HG02610 (cell line): Measurements from ENCODE around the gene DCC.

ENCODE experiments used
- ATAC-seq: cut with Tn5 transposase; IDR thresholded peaks from one replicate; pipeline ENCODE4 v1.9.1; 2021; ENCODE audit warnings: mild to moderate bottlenecking, moderate library complexity; ENCODE audit not compliant: unreplicated experiment

The DCC gene

DNA sequence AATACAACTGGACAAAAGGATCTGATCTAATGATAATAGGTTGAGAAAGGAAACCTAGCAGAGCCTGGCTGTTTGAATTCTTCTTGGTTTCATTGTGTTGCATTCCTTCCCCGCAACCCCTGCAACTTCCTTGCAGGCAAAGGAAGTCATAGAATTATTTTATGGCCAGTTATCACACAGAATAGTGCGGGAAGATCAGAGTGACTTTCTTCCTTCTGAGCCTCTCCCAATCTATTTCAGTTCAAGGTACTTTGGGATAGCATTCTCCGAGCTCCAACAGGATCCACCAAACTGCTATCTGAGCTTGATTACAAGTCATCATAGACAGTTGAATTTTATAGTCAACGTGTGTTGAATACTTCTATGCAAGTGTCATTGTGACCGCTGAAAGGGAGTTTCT, 441.1 kb downstream of the DCC start:
- no peak for ATAC-seq

DNA sequence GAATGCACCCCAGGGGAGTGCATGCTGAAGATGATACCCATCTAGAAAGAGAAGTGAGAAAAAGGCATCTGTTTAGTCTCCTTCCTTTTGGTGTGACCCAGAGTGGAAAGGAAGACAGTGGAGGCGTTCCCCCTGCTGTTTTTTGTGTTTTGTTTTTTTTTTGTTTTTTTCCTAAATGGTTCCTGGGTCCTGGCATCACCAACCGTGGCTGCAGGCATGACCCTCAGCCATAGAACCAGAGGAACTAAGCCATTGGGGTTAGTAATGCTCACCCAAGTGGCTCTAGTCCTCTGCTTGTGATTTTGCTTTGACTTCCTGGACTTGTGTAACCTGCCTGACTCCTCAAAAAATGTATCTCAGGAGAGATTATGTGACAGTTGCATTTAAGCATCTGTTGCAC, 451.3 kb downstream of the DCC start:
- ATAC-seq: no peak

DNA sequence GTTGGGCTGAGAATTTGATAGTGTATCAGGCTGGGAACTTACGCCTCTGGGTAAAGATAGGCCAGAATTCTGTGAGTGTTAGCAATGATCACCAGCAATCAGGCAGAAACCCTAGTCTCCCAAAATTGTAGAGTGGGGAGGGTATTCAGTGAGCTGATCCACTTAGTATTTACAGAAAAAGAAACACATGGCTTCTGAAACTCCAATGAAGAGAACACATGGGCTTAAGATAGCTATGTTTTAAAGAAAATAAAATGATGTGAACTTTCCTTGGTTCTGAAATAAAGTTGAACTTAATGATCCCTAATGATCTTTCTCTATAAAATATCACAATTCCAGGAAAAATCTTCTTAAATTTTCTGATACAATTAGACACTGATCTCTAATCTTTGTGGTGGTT, 472.8 kb downstream of the DCC start:
- ATAC-seq: no peak

DNA sequence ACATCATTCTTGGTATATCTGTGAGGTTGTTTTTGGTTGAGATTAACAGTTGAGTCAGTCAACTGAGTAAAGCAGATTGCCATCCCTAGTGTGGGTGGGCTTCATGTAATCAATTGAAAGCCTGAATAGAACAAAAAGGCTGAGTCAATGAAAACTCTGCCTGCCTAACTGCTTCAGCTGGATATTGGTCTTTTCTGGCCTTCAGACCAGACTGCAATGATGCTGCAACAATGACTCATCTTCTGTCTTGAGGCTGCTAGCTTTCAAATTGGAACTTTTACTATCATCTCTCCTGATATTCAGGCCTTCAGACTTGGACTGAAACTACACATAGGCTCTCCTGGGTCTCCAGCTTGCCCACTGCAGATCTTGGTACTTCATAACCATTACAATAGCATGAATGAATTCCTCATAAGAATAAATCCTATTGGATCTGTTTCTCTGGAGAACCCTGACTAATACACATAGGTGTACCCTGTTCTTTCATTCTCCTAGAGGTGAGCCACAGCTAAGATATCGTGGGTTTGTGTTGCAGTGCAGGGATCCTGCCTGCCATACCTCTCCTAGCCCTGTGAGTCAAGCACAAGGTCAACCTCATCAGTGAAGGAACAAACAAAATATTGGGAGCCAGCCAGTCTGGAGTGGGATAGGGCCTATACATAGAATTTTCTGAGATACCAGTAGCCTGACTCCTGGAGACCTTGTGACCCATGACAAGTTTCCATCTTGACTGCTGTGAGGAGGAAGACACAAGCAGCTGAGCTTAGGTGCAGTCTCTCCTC, 473.8 kb downstream of the DCC start:
- ATAC-seq: no peak

DNA sequence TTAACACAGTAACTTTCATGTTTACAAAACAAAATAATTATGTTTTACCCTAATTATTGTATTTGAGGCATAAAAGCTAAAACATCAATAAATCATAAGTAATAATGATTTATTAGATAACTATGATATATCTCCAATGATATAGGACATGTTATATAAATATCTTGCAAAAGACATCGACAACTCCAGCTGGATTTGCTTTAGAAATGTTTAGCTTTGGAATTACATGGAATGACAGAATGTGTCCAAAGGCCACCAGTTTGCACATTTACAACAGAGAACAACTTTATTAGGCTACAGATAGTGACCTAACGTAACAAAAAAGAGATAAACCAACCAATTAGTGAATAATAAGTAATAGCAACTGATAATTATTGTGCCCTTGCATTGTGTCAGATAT, 475.7 kb downstream of the DCC start:
- no peak for ATAC-seq

DNA sequence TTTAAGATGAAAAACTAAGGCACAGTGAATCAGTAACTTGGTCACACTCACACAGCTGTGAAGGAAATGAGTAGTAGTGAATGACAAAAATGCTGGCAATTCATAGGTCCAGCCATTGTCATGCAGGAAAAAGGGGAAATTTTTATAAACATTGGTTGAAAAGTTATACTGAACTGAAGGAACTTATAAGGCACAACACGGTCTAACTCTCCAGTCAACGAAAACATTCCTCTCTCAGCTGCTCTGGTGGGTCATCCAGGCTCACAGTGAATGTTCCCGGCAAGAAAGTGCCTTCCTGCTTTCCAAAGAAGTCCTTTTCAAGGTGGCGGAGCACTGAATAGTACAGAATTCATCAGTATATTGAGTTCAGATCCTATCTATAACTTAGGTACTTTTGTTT, 476.1 kb downstream of the DCC start:
- ATAC-seq: no peak

DNA sequence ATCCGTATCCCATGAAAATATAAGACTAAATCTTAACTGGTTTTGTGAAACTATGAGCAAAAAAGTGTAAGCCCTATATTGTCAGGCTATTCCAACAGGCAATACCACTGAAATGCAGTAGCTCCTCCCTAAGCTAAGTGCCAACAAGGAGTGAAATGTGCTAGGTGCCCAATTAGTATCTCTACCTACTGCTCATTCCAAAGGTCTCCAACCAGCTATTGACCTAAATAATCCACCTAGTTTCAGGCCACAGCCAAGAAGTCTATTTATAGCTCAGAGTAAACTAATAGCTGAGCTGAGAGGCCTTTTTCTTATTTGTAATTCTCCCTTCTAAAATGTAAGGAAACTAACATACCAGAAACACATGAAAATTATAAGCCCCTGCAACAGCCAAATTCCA, 482.2 kb downstream of the DCC start:
- no peak for ATAC-seq

DNA sequence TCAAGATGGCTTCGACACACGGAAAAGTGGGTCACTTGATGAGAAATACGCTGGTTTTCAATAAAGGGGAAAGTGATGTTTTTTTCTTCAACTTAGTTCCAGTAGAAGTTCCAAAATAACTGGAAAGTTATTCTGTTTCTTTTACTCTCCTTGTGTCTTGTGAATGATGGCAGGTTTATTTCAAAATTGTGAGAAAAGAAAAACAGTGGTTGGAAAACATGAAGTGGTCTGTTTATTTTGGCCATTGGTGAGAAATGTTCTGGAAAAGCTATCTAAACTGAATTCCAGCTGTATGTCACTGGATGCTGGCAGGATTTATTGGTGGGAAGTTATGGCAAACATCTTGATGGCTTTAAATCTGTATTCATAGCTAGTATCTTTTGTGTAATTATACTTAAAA, 484.1 kb downstream of the DCC start:
- ATAC-seq: no peak

DNA sequence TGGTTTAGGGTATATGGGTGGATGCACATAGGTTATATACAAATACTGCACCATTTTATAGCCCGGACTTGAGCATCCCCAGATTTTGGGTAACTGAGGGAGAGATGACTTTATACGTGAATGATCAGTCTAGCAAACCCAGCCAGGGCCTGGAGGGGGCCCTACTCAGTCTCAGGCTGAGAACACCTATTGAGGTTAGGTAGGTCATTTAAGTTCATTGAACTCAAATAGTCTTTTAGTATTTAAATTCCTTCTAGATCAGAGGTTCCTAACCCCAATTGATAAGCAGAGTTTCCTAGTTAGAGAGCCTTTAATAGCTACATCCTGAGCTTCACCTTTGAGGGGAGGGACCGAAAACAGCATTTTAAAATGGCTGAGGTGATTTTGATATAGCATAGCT, 487.0 kb downstream of the DCC start:
- no peak for ATAC-seq

DNA sequence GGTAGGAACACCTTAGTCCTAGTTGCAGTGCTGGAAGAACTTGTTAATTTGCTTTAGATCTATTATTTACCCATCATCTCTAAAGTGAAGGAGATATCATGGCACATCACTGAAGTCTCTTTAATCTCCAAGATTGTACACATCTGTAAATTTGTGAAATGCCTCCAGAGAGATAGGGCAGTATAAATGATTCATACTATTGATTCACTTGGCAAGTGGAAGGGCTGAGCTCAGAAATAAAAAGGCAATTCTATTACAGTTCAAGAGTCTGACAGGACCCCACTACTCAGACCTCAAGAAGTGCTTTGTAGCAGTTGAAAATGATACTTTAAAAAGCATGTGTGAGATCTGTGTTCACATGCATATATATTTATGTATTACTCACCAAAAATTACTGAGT, 489.3 kb downstream of the DCC start:
- ATAC-seq: no peak

DNA sequence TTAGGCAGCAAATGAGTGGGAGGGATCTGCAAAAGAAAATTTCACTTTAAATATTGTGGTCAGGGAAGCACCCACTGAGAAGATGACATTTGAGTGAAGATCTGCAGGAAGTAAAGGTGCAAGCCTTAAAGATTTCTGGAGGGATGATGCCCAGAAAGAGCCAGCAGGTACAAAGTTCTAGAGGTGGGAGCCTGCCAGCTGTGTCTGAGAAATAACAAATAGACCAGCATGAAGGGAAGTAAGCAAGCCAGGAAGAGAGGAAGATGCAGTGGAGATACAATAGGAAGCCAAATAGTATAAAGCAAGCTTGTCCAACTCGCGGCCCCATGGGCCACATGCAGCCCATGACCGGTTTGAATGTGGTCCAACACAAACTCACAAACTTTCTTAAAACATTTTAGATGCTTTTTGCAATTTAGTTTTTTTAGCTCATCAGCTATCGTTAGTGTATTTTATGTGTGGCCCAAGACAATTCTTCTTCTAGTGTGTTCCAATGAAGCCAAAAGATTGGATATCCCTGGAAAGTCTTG, 489.9 kb downstream of the DCC start:
- ATAC-seq: no peak

DNA sequence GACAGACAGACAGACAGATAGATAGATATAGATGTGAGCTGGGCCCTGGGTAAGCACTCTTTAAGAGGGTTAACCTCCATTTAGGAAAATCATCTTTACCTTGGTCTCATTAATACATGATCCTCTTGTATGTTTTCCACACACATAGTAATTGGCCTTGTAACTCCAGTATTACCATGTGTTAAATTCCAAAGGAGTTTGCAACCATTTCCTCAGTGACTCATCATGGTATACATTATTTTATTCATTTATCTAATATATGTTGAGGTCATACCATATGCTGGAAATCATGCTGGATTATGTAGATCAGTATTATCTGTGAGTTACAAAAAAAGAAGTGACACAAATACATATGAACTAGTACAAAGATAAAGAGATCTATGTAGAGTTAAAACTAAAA, 504.3 kb downstream of the DCC start:
- ATAC-seq: no peak

DNA sequence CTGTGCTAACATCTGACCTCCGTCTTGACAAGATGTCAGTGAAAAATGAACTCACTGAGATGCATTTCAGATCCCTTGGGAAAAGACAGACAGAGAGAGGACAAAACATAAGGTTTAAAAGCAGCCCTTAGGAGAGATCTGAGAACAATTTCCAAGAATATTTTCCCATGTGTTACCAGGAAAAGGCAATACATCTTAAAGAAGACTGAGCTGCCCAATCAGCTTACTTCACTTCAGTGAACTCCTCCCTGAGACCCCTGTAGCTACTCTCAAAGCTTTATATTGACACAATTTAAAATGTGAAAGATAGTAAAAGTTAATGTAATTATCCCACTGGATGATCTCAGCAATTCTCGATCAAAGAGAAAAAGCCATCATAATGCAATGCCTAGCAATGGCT, 505.0 kb downstream of the DCC start:
- ATAC-seq: no peak

DNA sequence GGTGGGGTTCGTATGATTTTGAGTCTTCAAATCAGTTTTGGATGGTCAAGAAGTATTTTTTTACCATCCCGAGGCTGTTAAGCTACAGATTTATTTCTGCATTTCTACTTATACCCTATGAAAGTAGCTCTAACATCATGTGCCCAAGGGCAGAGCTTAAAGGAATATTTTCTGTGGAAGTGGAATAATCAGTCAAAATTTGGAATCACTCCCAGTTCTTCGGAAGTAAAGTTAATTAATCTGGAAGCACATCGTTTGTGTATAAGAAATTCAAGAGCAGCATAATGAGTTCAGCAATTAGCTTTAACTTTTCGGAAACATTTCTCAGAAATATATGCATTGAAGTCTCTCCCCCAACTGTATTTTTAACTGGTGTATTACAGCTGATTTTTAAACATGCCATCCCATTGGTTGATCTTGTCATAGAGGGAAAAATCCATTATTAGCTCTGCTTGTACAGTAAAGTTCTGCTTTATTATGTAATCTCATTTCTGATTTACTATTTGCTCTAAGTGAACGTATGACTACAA, 510.1 kb downstream of the DCC start:
- ATAC-seq: no peak

DNA sequence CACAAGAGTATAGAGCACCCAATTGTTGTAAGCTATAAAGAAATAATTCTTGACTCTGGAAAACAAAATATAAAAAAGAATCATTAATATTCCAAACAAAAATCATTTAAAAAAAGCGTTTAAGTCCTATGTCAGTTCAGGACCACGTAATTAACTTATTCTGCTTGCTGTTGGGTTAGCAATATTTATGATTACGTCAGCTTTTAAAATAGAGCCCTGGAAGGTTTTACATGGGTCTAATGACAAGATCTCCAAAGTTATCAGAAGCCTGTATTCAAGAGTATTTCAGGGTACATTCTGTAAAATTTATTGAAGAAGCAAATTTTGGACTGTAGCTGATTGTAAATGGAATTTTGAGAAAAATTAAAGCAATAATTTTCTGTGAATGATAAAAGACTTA, 521.6 kb downstream of the DCC start:
- no peak for ATAC-seq

DNA sequence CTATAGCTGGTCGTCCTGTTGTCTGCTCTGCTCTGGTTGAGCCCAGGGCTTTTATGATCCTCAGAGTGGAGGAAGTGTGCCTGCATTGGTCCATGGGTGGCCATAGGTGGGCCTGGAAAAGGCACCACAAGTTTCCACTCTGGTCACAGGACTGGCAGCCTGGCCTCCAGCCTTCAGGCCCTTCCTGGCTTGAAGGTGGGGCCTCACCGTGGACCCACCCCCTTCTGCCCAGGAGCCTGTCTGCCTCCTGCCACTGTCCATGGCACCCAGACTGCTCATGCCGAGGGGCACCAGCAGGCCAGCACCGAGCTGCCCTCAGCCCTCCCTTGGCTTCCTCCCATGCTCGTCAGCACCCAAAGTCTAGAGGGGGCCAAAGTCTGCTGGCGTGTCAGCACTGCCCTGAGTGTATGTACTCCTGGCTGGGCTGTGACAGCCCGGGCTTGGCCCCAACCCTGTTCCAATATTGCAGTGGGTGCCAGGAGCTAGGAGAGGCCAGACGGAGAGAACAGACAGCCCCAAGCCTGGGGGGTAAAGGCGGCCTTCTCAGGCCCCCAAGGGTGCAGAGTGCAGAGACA, 529.4 kb downstream of the DCC start:
- ATAC-seq: no peak

DNA sequence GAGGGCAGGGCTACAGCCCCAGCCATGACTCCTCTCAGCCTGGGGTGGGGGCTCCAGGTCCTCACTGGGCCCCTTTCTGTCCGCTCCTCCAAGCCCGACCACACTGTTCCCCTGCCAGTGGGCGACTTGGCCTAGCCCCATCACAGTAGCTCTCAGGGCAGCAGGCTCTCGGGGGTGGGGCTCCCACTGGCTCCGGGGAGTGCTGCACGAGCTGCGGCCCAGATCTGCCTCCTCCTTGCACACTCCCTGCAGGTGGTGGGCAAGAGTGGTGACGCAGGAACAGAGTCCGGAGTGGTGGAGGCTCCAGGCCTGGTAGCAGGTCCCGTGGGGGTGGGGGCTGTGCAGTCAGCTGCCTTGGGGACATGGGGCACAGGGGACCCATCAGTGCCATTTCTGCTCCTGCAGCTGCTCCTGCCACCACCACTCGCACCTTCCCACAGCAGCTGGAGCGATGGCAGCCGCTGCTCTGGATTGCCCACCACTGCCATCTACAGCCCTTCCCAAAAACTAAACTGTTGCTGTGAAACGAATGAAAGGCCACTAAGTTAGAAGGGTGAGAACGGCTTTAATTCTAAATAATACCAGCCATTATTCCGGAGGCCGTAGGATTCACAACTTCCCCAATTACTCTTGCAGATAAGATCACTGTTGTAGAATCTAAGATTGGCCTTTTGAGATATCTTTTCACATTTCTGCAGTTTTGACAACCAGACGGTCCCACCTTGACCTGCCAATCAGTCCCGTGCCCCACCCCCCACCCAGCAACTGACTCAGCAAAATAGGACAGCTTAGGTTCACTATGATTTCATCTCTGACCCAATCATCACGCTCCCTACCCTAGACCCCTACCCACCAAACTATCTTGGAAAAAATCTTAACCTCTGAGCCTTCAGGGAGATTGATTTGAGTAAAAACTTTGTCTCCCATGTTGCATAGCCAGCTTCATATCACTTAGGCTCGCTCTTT, 530.2 kb downstream of the DCC start:
- ATAC-seq: no peak

DNA sequence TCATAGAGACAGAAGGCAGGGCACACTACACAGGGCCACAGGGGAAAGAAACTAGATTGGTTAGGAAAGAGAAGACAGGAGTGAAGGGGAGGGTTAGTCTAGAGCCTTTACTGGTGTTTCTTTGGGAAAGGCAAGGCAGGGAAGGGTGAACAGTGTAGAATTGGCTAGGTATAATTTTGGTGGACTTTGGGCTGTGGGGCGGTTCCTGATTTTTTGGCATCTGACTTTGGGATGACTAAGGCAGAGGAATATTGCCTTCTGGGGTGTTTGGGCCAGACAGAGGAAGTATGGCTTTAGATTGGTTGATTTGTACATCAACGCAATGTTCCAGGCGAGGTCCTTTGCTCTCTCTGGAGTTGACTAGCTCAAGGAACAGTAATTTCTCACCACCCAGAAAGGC, 534.8 kb downstream of the DCC start:
- ATAC-seq: no peak

DNA sequence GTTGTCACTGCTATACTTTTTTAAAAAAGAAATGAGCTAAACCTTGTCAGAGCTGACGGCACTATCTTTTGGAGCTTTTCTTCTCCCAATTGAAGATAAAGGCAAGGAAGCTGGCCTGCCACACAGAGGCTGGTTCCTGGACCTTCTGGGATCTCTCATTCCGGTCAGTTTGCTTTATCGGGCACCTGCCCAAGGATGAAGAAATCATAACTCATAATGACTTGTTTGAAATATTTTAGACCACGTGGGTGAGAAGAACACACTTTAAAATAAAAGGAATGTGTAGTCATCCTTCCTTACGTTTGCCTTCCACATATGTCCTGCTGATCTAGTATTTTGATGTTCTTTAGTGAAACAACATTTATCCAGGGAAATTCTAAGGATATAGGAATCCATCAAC, 535.7 kb downstream of the DCC start:
- no peak for ATAC-seq

DNA sequence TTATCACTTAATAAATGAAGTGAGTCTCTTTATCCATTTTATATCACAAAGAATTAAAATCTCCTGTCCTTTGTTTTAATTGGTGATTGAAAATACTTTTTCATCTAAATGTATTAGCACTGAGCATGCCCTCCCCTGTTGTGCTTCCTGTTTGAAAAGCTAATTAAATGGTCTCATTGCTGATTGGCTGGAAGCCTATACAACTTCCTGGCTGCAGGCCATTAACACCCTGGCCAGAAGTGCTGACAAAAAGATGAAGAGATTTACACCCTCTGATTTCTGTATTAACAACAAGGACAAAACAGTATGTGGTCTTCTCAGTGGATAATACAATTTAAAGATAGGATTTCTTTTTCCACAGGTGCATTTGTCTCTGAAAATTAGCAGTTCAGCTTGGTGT, 548.0 kb downstream of the DCC start:
- ATAC-seq: no peak

DNA sequence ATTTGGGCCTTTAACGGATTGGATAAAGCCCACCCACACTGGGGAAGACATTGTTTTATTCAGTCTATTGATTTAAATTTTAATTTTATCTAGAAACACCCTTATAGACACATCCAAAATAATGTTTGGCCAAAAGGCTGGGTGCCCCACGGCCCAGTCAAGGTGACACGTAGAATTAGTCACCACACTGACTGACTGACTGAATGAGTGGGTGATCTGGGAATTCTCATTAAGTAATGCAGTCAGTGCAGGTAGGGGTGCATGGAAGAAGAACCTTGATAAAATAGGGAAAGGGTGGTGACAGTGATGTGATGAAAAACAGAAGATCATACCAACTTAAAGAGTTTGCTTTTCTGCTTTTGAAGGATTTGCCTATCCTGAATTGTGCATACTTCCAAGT, 554.8 kb downstream of the DCC start:
- no peak for ATAC-seq
